Neural progenitor cell (in vitro differentiated cells): ENCODE results near the gene ZNRD2.

Source experiments
- CTCF ChIP-seq: fragments of 200-600 bp; sonication (generic); IDR thresholded peaks from 2 replicates; pipeline ENCODE4 v1.5.1; 2017; ENCODE audit warnings: antibody characterized with exemption, mild to moderate bottlenecking
- EZH2 ChIP-seq: fragments of 200-600 bp; sonication (generic); IDR thresholded peaks from 2 replicates; pipeline ENCODE4 v1.6.1; 2017; ENCODE audit warnings: antibody characterized with exemption, mild to moderate bottlenecking, moderate library complexity
- EZH2phosphoT487 ChIP-seq: fragments of 200-600 bp; sonication (generic); IDR thresholded peaks from 2 replicates; pipeline ENCODE4 v1.6.1; 2017; ENCODE audit warnings: antibody characterized with exemption

- TF ChIP-seq CTCF, result no peak
- TF ChIP-seq EZH2, result no peak
- TF ChIP-seq EZH2phosphoT487, result no peak
Observed at GRCh38 chr11:65612691-65613090, 42.4 kb downstream of the ZNRD2 start.
